IMR-90 (cell line): ENCODE results near the gene DIP2C. TPM values are rescaled to one million over a fixed set of nuclear protein-coding genes. Genes with fewer than 3 reads are reported as not detected.

Source experiments
- ATAC-seq: fragments of 200-7000 bp; cut with Tn5 transposase; 2 replicates; pipeline ENCODE4 v1.9.1; 2020; ENCODE audit warnings: low read depth, mild to moderate bottlenecking, moderate library complexity
- BruUV-seq: library from RNA; stranded (reverse); fragments of 400-500 nt; replicated peaks from 2 replicates; lab custom pipeline; 2021; lab: Mats Ljungman, UMichigan
- CTCF ChIA-PET: fragments of 300-600 bp; formaldehyde crosslinking; extraction: SDS; loops from one replicate; lab custom pipeline; 2021; ENCODE audit warnings: antibody characterized with exemption; lab: Yijun Ruan, JAX
- POLR2A ChIA-PET: fragments of 300-600 bp; sonication (Branson Sonifier 250); formaldehyde crosslinking; loops from one replicate; lab custom pipeline; 2022; ENCODE audit warnings: antibody characterized with exemption; ENCODE audit not compliant: unreplicated experiment; lab: Charles Lee
- DNase-seq: peaks from one replicate; pipeline ENCODE4 v3.0.0; 2013
- H2AFZ ChIP-seq: replicated peaks from 2 replicates; pipeline ENCODE3; 2013; ENCODE audit warnings: low read length, mild to moderate bottlenecking; ENCODE audit not compliant: poor library complexity
- H2AK5ac ChIP-seq: 2 replicates; pipeline ENCODE4 v1.6.1; 2013; ENCODE audit warnings: low read depth, low read length, inconsistent platforms
- H2AK9ac ChIP-seq: replicated peaks from 2 replicates; pipeline ENCODE3; 2013; ENCODE audit warnings: mild to moderate bottlenecking, low read depth, low read length, moderate library complexity; ENCODE audit not compliant: poor library complexity
- H2BK120ac ChIP-seq: 2 replicates; pipeline ENCODE4 v1.6.1; 2013; ENCODE audit warnings: low read depth, low read length, inconsistent platforms
- H2BK15ac ChIP-seq: 3 replicates; pipeline ENCODE4 v1.6.1; 2013; ENCODE audit warnings: low read depth, low read length, inconsistent platforms
- H2BK20ac ChIP-seq: 2 replicates; pipeline ENCODE4 v1.6.1; 2013; ENCODE audit warnings: low read depth, mild to moderate bottlenecking, inconsistent platforms, low read length, moderate library complexity
- H2BK5ac ChIP-seq: 2 replicates; pipeline ENCODE4 v1.6.1; 2013; ENCODE audit warnings: mild to moderate bottlenecking, low read depth, low read length, inconsistent platforms; ENCODE audit not compliant: poor library complexity, severe bottlenecking
- H3K14ac ChIP-seq: replicated peaks from 2 replicates; pipeline ENCODE4 v1.6.1; 2013; ENCODE audit warnings: low read depth, low read length, inconsistent platforms
- H3K18ac ChIP-seq: 2 replicates; pipeline ENCODE4 v1.6.1; 2013; ENCODE audit warnings: low read depth, low read length, control low read depth
- H3K23ac ChIP-seq: 2 replicates; pipeline ENCODE4 v1.6.1; 2013; ENCODE audit warnings: low read depth, low read length, inconsistent platforms
- H3K27ac ChIP-seq: 2 replicates; pipeline ENCODE4 v1.5.1; 2013; ENCODE audit warnings: mild to moderate bottlenecking, control low read depth, low read length; ENCODE audit not compliant: insufficient read depth
- H3K27me3 ChIP-seq: 2 replicates; pipeline ENCODE4 v1.6.1; 2013; ENCODE audit warnings: low read length; ENCODE audit not compliant: control insufficient read depth, insufficient read depth
- H3K36me3 ChIP-seq: 2 replicates; pipeline ENCODE4 v1.6.1; 2013; ENCODE audit warnings: low read length, mixed read lengths; ENCODE audit not compliant: control insufficient read depth, insufficient read depth
- H3K4ac ChIP-seq: 2 replicates; pipeline ENCODE4 v1.6.1; 2013; ENCODE audit warnings: low read depth, low read length, inconsistent platforms
- H3K4me1 ChIP-seq: 2 replicates; pipeline ENCODE4 v1.6.1; 2013; ENCODE audit warnings: low read length, mixed read lengths; ENCODE audit not compliant: control insufficient read depth, insufficient read depth
- H3K4me2 ChIP-seq: 2 replicates; pipeline ENCODE4 v1.6.1; 2013; ENCODE audit warnings: low read depth, mild to moderate bottlenecking, control low read depth, low read length, moderate library complexity
- H3K4me3 ChIP-seq: 2 replicates; pipeline ENCODE4 v1.5.1; 2013; ENCODE audit warnings: low read depth, mild to moderate bottlenecking, control low read depth, low read length, moderate library complexity; ENCODE audit not compliant: insufficient read depth
- H3K56ac ChIP-seq: 2 replicates; pipeline ENCODE4 v1.6.1; 2013; ENCODE audit warnings: low read length, inconsistent platforms; ENCODE audit not compliant: insufficient read depth; ENCODE audit errors: extremely low read depth
- H3K79me1 ChIP-seq, 2 experiments: 2 replicates each; pipeline ENCODE4 v1.6.1; 2013; ENCODE audit warnings: low read length in 2 of 2, inconsistent platforms in 1 of 2, low read depth in 1 of 2
- H3K9ac ChIP-seq: 2 replicates; pipeline ENCODE4 v1.6.1; 2013; ENCODE audit warnings: low read depth, low read length, control low read depth
- H3K9me1 ChIP-seq: 2 replicates; pipeline ENCODE4 v1.6.1; 2013; ENCODE audit warnings: low read length, inconsistent platforms; ENCODE audit not compliant: insufficient read depth
- H3K9me3 ChIP-seq: 2 replicates; pipeline ENCODE4 v1.6.1; 2013; ENCODE audit warnings: low read length; ENCODE audit not compliant: control insufficient read depth, insufficient read depth
- H4K20me1 ChIP-seq: 2 replicates; pipeline ENCODE4 v1.6.1; 2013; ENCODE audit warnings: low read length, inconsistent platforms; ENCODE audit not compliant: insufficient read depth
- H4K5ac ChIP-seq: 2 replicates; pipeline ENCODE4 v1.6.1; 2013; ENCODE audit warnings: mild to moderate bottlenecking, low read depth, low read length, control low read depth
- H4K8ac ChIP-seq, 2 experiments: 2 replicates each; pipeline ENCODE4 v1.6.1; 2013; ENCODE audit warnings: low read depth in 2 of 2, low read length in 2 of 2, control low read depth in 1 of 2, inconsistent platforms in 1 of 2
- H4K91ac ChIP-seq: 2 replicates; pipeline ENCODE4 v1.6.1; 2013; ENCODE audit warnings: low read depth, low read length, inconsistent platforms; ENCODE audit not compliant: insufficient read depth
- BHLHE40 ChIP-seq: fragments of 150-350 bp; IDR thresholded peaks from 2 replicates; pipeline ENCODE4 v1.6.1; 2016; ENCODE audit warnings: mild to moderate bottlenecking, low read depth, low read length
- CEBPB ChIP-seq: IDR thresholded peaks from 2 replicates; pipeline ENCODE4 v1.6.1; 2012; ENCODE audit warnings: low read depth, low read length, improper control_type of control experiment
- CHD1 ChIP-seq: IDR thresholded peaks from 2 replicates; pipeline ENCODE4 v1.6.1; 2012; ENCODE audit warnings: low read depth, low read length, improper control_type of control experiment
- FOS ChIP-seq: fragments of 150-350 bp; IDR thresholded peaks from 2 replicates; pipeline ENCODE4 v1.6.1; 2016; ENCODE audit warnings: low read depth, low read length
- MAFK ChIP-seq: IDR thresholded peaks from 2 replicates; pipeline ENCODE4 v1.6.1; 2012; ENCODE audit warnings: low read depth, low read length, improper control_type of control experiment
- MAZ ChIP-seq: IDR thresholded peaks from 2 replicates; pipeline ENCODE4 v1.6.1; 2012; ENCODE audit warnings: low read depth, mild to moderate bottlenecking, low read length, improper control_type of control experiment, moderate library complexity, borderline replicate concordance
- NFE2L2 ChIP-seq: fragments of 150-350 bp; IDR thresholded peaks from 2 replicates; pipeline ENCODE4 v1.6.1; 2016; ENCODE audit warnings: low read depth, mild to moderate bottlenecking, low read length
- POLR2A ChIP-seq: IDR thresholded peaks from 2 replicates; pipeline ENCODE4 v1.6.1; 2012; ENCODE audit warnings: mild to moderate bottlenecking, low read depth, low read length
- RAD21 ChIP-seq: IDR thresholded peaks from 2 replicates; pipeline ENCODE4 v1.6.1; 2012; ENCODE audit warnings: low read length, improper control_type of control experiment
- RCOR1 ChIP-seq: IDR thresholded peaks from 2 replicates; pipeline ENCODE4 v1.6.1; 2012; ENCODE audit warnings: mild to moderate bottlenecking, low read length, improper control_type of control experiment; ENCODE audit not compliant: insufficient replicate concordance
- RFX5 ChIP-seq: IDR thresholded peaks from 2 replicates; pipeline ENCODE4 v1.8.0; 2012; ENCODE audit warnings: low read depth, mild to moderate bottlenecking, low read length, moderate library complexity
- SMC3 ChIP-seq: fragments of 150-350 bp; IDR thresholded peaks from 2 replicates; pipeline ENCODE4 v1.6.1; 2016; ENCODE audit warnings: low read depth, mild to moderate bottlenecking, antibody characterized with exemption, low read length, moderate library complexity
- WGBS, 2 experiments: methylation state at CpG; one replicate each; pipeline versions ENCODE4 v1.1.5 to v1.1.7; 2013; ENCODE audit warnings: missing lambda C conversion rate in 2 of 2; ENCODE audit not compliant: insufficient read length in 1 of 2; ENCODE audit errors: extremely low coverage in 2 of 2; 5-methylcytosine and 5-hydroxymethylcytosine counted together
- dilution Hi-C: fragments of 300-500 bp; cut with HindIII; formaldehyde crosslinking; loops from one replicate; pipeline ENCODE4 v1.14.3; 2018; ENCODE audit warnings: low sequenced_read_pairs; ENCODE audit not compliant: unreplicated experiment
- in situ Hi-C: fragments of 300-500 bp; cut with MboI; formaldehyde crosslinking; loops from 3 replicates; pipeline ENCODE4 v1.14.3; 2019; ENCODE audit warnings: low sequenced_read_pairs, inconsistent platforms, mixed read lengths
- intact Hi-C: fragments of 100-400 bp; cut with micrococcal nuclease; formaldehyde crosslinking; loops from 2 replicates; pipeline ENCODE4 v1.10.0; 2022
- polyA plus RNA-seq, 3 experiments: library from polyadenylated mRNA; depleted of rRNA; stranded (reverse); fragments of >200 nt; gene quantifications; 2 replicates each; pipeline ENCODE4 v1.2.3, GENCODE V29; 2012; ENCODE audit warnings: low replicate concordance in 1 of 3
- total RNA-seq: library from RNA; depleted of rRNA; stranded (reverse); fragments of >200 nt; gene quantifications from 2 replicates; pipeline ENCODE4 v1.2.3, GENCODE V29; 2012
- TF ChIP-seq, protein P1 (sequence below): fragments of 150-350 bp; IDR thresholded peaks from 2 replicates; pipeline ENCODE4 v1.6.1; 2016; ENCODE audit warnings: low read depth, mild to moderate bottlenecking, low read length, moderate library complexity, borderline replicate concordance
- TF ChIP-seq, protein P2 (sequence below): fragments of 150-350 bp; IDR thresholded peaks from 2 replicates; pipeline ENCODE4 v1.6.1; 2017; ENCODE audit warnings: mild to moderate bottlenecking, antibody characterized with exemption, low read length, low read depth

Gene DIP2C
- total and polyA plus RNA-seq, 2 of the 4 experiments (the other 2 are of a cell fraction): 8.6 to 17.3 TPM

DNA sequence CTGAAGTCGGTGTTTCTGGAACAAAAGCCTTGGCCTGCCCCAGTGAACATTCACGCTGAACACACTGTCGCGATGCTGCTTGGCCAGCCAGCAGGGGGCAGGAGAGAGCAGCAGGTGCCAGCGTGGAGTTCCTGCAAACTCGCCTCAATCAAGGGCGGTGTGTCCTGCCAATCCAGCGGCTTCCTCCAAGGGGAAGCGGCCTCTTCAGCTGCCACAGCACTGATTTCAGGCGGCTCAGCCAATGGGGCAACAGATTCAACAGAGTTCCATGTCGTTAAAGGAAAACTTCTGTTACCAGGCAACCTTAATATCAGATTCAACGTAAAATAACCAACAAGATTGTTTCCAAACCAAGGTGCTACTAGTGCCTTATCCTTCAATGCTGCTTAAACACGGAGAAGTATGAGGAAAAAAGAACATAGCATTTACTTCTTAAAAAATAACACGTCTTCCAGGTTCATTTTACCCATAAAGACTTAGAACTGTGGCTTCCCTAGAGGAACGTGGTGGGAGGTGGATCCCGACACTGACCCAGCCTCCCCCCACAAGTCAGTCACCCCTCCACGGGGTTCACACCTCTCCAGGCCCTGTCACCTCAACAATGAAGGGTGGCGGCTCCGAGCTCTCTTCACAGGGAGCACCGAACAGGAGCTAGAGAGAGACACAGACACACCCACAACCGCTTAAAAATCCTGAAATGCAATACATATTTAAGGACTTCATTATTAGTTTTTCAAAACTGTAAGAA, 178.2 kb downstream of the DIP2C start:
- Histone ChIP-seq H3K4me1 (peaks cover 3% of the 10 kb centered on the region), H2BK20ac (no peak overlapping the region), H3K9me3 (no peaks in the 10 kb centered on the region), H3K79me1 (peaks cover 33 to 96% of the 10 kb centered on the region in 2 experiments), H2AK5ac (peak overlapping the region; percentile 47; the same call in 1 of the 2 replicates), H3K4me3 (no peak overlapping the region), H3K23ac (no peak overlapping the region; the same call in 1 of the 2 replicates), H3K9ac (no peak overlapping the region), H2AK9ac (no peak overlapping the region), H3K27me3 (no peaks in the 10 kb centered on the region), H2BK5ac (no peak overlapping the region), H3K4me2 (no peak overlapping the region), H3K14ac (no peak overlapping the region), H3K56ac (no peak overlapping the region), H2BK15ac (no peak overlapping the region), H2BK120ac (no peak overlapping the region), H3K27ac (no peak overlapping the region), H4K20me1 (peaks cover 71% of the 10 kb centered on the region), H3K9me1 (peaks cover 27% of the 10 kb centered on the region), H2AFZ (peak overlapping the region; percentile 67), H4K91ac (no peak overlapping the region), H3K4ac (peak overlapping the region; percentile 56; the same call in 1 of the 2 replicates), H4K5ac (no peak overlapping the region), H3K36me3 (peaks cover 13% of the 10 kb centered on the region), H3K18ac (no peak overlapping the region), H4K8ac (peak overlapping the region in 1 of 2 experiments; percentile 29; a peak in 1 of 4 replicates)
- WGBS, 2 experiments: 16% methylated on average over 8 of the region's 21 CpGs; no CpG with 5 or more reads in 1 of the 2 experiments
- no TSS peak for BruUV-seq
- in situ Hi-C loops (loop anchor here (25.0 kb wide), 1 partner anchor 176 kb away; the partner anchor contains the start of gene DIP2C), intact Hi-C loops (loop anchor here (1.0 to 5.0 kb wide), 4 partner anchors 70 to 476 kb away; partner anchors contain the start of gene GTPBP4), dilution Hi-C loops (no loop called here)
- ChIA-PET POLR2A (no interaction called here), CTCF (interaction anchor here (0.6 to 1.8 kb wide), 7 partner anchors 9 to 274 kb away, joined by 3 to 6 read pairs (median 3); no protein-coding TSS in a partner anchor)
- ATAC-seq (peak; percentile 99), DNase-seq (peak; percentile 94)
- TF ChIP-seq RAD21 (peak; percentile 95), FOS (no peak), SMC3 (peak; percentile 97), MAFK (0 out of 2 replicates have a peak, but pooled peaks have one; percentile 1), RFX5 (no peak), CEBPB (no peak), NFE2L2 (no peak), POLR2A (peak; percentile 42; the same call in 1 of the 2 replicates), MAZ (peak; percentile 60; the same call in 1 of the 2 replicates), BHLHE40 (peak; percentile 41; the same call in 1 of the 2 replicates), RCOR1 (no peak), CHD1 (no peak)
- TF ChIP-seq, protein P1, sequence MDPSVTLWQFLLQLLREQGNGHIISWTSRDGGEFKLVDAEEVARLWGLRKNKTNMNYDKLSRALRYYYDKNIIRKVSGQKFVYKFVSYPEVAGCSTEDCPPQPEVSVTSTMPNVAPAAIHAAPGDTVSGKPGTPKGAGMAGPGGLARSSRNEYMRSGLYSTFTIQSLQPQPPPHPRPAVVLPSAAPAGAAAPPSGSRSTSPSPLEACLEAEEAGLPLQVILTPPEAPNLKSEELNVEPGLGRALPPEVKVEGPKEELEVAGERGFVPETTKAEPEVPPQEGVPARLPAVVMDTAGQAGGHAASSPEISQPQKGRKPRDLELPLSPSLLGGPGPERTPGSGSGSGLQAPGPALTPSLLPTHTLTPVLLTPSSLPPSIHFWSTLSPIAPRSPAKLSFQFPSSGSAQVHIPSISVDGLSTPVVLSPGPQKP: no peak
- TF ChIP-seq, protein P2, sequence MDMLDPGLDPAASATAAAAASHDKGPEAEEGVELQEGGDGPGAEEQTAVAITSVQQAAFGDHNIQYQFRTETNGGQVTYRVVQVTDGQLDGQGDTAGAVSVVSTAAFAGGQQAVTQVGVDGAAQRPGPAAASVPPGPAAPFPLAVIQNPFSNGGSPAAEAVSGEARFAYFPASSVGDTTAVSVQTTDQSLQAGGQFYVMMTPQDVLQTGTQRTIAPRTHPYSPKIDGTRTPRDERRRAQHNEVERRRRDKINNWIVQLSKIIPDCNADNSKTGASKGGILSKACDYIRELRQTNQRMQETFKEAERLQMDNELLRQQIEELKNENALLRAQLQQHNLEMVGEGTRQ: no peak
